Measurements from ENCODE around the gene HIF3A.
"Not testable (repeated sequence)": the region's sequence is repeated elsewhere in the genome, so short reads cannot be mapped to it uniquely, and the experiment has no call there.

The HIF3A gene

GRCh38 chr19:46291829-46292228 lies 5.0 kb upstream of the HIF3A start:
- DNase-seq (ENCODE audit: low read depth in 2 of 2) = no peak

DNA sequence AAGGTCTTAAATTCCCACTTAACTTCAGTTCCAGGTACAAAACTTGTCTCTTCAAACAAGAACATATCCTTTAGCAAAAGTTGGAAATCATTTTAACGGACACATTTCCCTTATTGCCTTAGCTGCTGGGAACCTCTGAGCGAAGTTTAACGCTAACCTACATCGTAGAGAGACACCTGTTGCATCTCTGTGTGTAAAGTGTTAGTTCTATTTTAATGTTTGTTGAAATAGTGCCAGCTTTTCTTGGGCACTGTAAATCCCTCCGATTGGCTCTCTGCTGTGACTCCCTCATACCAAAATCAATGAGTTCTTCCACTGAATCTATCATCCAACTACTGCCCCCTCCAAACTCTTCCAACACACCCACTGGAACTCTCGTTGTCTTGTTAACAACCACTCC lies 2.3 kb upstream of the HIF3A start:
- DNase-seq (ENCODE audit: low read depth in 2 of 2) = no peak

DNA sequence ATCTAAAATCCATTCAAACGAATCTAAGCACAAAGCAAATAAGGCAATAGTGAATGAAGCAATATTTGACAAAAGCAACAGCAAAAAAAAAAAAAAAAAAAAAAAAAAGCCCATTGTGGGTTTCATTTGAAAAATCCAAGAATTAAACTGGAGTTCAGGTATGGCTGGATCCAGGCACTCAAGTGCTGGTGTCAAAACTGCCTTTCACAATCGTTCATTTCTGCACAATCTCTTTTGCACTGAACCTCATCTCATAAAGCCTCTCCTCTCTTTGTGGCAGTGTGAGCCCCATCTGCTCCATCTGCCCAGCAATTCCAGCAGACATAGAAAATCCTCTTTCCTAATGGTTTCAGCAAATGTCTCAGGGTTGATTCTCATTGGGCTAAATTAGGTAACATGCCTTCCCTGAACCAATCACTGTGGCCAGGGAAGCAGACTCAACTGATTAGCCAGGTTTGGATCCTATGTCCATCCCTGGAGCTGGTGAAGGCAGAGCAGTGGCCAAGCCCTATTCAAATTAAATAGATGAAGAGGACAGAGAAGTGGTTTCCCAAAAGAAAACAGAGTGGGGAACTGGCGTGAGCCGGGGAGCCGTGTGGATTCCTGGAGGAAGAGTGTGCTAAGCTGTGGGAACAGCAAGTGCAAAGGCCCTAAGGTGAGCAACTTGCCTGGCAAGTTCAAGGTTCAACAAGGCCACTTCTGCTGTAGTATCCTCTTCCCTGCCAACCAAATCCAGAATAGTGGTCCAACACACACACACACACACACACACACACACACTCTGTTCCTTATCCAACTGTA lies 1.2 kb upstream of the HIF3A start:
- DNase-seq (ENCODE audit: low read depth in 2 of 2) = no peak

- DNase-seq (ENCODE audit: low read depth in 2 of 2) = no peak
Observed at GRCh38 chr19:46296202-46296480, 701 bp upstream of the HIF3A start.

GRCh38 chr19:46297700-46298478 lies 1.0 kb downstream of the HIF3A start:
- DNase-seq (ENCODE audit: low read depth in 2 of 2) = no peak

GRCh38 chr19:46298479-46299003 lies 1.7 kb downstream of the HIF3A start:
- no peak for DNase-seq (ENCODE audit: low read depth in 2 of 2)

GRCh38 chr19:46299004-46299509 lies 2.2 kb downstream of the HIF3A start:
- DNase-seq (ENCODE audit: low read depth in 2 of 2) = no peak

DNA sequence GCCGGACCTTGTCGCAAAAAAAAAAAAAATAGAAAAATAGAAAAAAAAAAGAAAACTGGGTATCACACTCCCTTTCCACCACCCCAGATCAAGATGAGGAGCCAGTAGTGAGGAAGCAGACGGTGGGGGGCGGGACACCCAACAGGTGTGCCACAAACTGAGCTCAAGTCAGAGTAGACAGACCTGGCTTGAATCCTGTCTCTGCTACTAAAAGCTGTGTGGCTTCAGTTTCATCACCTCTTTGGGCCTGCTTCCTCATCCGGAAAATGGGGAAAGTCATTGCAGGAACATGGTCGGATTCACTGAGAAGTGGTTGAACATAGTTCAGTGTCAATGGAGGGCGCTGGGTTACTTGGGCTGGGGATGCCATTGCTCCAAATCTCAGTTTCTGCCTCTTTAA lies 2.9 kb downstream of the HIF3A start:
- no peak for DNase-seq (ENCODE audit: low read depth in 2 of 2)

- no peak for DNase-seq (ENCODE audit: low read depth in 2 of 2)
Observed at GRCh38 chr19:46303322-46303690, 6.5 kb downstream of the HIF3A start.

DNA sequence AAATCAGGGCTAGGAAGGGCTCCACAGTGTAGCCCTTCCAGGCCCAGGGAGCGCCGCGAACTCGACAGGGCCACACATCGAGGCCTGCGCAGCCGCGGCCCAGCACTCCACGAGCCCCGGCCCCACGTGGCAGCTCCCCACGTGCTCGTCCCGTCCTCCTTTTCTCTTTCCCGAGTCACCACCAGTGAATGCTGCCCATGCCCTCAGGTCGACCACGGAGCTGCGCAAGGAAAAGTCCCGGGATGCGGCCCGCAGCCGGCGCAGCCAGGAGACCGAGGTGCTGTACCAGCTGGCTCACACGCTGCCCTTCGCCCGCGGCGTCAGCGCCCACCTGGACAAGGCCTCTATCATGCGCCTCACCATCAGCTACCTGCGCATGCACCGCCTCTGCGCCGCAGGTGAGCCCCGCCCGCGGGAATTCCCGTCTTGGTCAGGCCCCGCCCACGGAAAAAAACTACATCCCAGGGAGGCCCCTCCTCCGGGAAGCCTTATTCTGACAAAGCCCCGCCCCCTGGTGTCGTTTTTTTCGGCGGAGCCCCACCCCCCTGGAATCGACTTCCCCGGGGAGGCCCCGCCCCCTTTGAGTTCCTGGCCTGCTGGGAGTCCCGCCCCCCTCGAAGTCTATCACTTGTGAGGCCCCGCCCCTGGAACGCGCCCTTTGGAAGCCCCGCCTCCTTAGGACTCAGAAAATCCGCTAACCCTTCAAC lies 7.0 kb downstream of the HIF3A start:
- no peak for DNase-seq (ENCODE audit: low read depth in 2 of 2)

- DNase-seq (ENCODE audit: low read depth in 2 of 2) = no peak
Observed at GRCh38 chr19:46306501-46306900, 9.7 kb downstream of the HIF3A start.

- DNase-seq (ENCODE audit: low read depth in 2 of 2) = no peak
Observed at GRCh38 chr19:46308510-46308909, 11.7 kb downstream of the HIF3A start.

DNA sequence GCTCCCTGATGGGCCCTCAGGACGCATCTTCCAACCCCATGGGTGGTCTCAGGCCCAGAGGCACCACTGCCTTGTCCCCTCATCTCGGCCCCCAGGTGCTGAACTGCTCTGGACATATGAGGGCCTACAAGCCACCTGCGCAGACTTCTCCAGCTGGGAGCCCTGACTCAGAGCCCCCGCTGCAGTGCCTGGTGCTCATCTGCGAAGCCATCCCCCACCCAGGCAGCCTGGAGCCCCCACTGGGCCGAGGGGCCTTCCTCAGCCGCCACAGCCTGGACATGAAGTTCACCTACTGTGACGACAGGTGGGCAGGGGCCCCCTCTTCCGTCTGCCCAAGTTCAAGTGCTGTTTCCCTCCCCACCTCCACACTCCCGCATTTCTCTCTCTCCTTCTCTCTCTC lies 12.2 kb downstream of the HIF3A start:
- no peak for DNase-seq (ENCODE audit: low read depth in 2 of 2)

- no peak for DNase-seq (ENCODE audit: low read depth in 2 of 2)
Observed at GRCh38 chr19:46311444-46311843, 14.6 kb downstream of the HIF3A start.

DNA sequence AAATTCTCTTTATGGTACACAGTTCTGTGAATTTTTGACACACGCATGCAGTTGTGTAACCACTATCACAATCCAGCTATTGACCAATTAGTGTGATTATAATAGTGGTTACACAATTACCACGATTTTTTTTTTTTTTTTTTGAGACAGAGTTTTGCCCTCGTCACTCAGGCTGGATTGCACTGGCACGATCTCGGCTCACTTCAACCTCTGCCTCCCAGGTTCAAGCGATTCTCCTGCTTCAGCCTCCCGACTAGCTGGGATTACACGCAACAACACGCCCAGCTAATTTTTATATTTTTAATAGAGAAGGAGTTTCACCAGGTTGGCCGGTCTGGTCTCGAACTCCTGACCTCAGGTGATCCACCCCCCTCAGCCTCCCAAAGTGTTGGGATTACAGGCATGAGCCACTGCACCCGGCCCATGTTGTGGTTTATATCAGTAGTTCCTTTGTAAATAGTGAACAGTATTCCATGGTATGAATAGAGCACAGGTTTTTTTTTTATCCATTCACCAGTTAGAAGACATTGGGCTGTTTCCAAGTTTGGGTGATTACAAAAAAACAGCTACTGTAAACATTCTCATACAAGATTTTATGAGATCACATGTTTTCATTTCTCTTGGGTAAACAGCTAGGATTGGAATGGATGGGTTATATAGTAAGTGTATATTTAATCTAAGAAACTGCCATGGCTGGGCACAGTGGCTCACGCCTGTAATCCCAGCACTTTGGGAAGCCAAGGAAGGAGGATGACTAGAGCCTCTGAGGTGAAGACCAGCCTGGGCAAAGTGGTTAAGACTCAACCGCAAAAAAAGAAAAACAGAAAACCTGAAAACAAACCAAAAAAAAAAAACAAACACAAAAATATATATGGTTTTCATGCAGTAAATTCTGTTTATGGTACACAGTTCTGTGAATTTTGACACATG lies 17.0 kb downstream of the HIF3A start:
- DNase-seq (ENCODE audit: low read depth in 2 of 2) = not testable (repeated sequence)

DNA sequence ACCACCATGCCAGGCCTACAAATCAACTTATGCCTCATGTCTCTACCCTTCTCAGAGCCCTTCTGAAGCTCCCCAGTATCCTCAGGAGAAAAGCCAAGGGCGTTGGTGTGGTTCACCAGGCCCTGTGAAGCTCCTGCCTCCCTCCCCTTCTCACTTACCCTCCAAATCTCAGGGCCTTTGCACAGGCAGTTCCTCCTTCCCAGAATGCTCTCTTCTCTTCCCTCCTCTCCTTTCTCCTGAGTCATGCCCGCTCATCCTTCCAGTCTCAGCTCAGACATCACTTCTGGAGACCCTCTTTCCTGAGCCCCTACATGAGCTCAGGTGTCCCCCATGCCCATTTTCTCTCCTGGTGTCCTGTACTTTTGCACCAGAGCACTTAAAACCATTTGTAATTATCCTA lies 20.5 kb downstream of the HIF3A start:
- no peak for DNase-seq (ENCODE audit: low read depth in 2 of 2)

- no peak for DNase-seq (ENCODE audit: low read depth in 2 of 2)
Observed at GRCh38 chr19:46319613-46320012, 22.8 kb downstream of the HIF3A start.

DNA sequence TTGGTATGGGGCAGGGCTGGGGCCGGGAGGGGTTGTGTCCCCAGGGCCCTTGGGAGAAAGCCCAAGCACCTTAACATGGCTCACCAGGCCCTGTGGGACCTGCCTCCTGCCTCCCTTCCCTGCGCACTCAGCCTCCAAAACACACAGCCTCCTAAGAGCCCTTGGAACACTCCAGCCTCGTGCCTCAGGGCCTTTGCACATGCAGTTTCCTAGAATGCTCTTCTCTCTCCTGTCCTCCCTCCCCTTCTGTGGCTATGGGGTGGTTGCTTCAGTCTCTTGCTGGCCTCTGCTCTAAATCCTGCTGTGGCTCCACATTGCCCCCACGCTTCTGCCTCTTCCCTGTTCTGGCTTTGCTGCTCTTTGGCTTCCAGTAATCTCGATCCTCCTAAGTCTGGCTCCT lies 23.7 kb downstream of the HIF3A start:
- no peak for DNase-seq (ENCODE audit: low read depth in 2 of 2)

- no peak for DNase-seq (ENCODE audit: low read depth in 2 of 2)
Observed at GRCh38 chr19:46321653-46322052, 24.8 kb downstream of the HIF3A start.

- not testable (repeated sequence) for DNase-seq (ENCODE audit: low read depth in 2 of 2)
Observed at GRCh38 chr19:46323227-46323626, 26.4 kb downstream of the HIF3A start.

GRCh38 chr19:46324277-46324676 lies 27.4 kb downstream of the HIF3A start:
- DNase-seq (ENCODE audit: low read depth in 2 of 2) = no peak
